IMR-90 (cell line): ENCODE data around the gene BICD2. TPM values are rescaled to one million over a fixed set of nuclear protein-coding genes. Genes with fewer than 3 reads are reported as not detected.

Source experiments
- ATAC-seq: fragments of 200-7000 bp; cut with Tn5 transposase; 2 replicates; pipeline ENCODE4 v1.9.1; 2020; ENCODE audit warnings: low read depth, mild to moderate bottlenecking, moderate library complexity
- BruUV-seq: library from RNA; stranded (reverse); fragments of 400-500 nt; replicated peaks from 2 replicates; lab custom pipeline; 2021; lab: Mats Ljungman, UMichigan
- CTCF ChIA-PET: fragments of 300-600 bp; formaldehyde crosslinking; extraction: SDS; loops from one replicate; lab custom pipeline; 2021; ENCODE audit warnings: antibody characterized with exemption; lab: Yijun Ruan, JAX
- POLR2A ChIA-PET: fragments of 300-600 bp; sonication (Branson Sonifier 250); formaldehyde crosslinking; loops from one replicate; lab custom pipeline; 2022; ENCODE audit warnings: antibody characterized with exemption; ENCODE audit not compliant: unreplicated experiment; lab: Charles Lee
- DNase-seq: peaks from one replicate; pipeline ENCODE4 v3.0.0; 2013
- H2AFZ ChIP-seq: replicated peaks from 2 replicates; pipeline ENCODE3; 2013; ENCODE audit warnings: low read length, mild to moderate bottlenecking; ENCODE audit not compliant: poor library complexity
- H2AK5ac ChIP-seq: 2 replicates; pipeline ENCODE4 v1.6.1; 2013; ENCODE audit warnings: low read depth, low read length, inconsistent platforms
- H2AK9ac ChIP-seq: replicated peaks from 2 replicates; pipeline ENCODE3; 2013; ENCODE audit warnings: mild to moderate bottlenecking, low read depth, low read length, moderate library complexity; ENCODE audit not compliant: poor library complexity
- H2BK120ac ChIP-seq: 2 replicates; pipeline ENCODE4 v1.6.1; 2013; ENCODE audit warnings: low read depth, low read length, inconsistent platforms
- H2BK15ac ChIP-seq: 3 replicates; pipeline ENCODE4 v1.6.1; 2013; ENCODE audit warnings: low read depth, low read length, inconsistent platforms
- H2BK20ac ChIP-seq: 2 replicates; pipeline ENCODE4 v1.6.1; 2013; ENCODE audit warnings: low read depth, mild to moderate bottlenecking, inconsistent platforms, low read length, moderate library complexity
- H2BK5ac ChIP-seq: 2 replicates; pipeline ENCODE4 v1.6.1; 2013; ENCODE audit warnings: mild to moderate bottlenecking, low read depth, low read length, inconsistent platforms; ENCODE audit not compliant: poor library complexity, severe bottlenecking
- H3K14ac ChIP-seq: replicated peaks from 2 replicates; pipeline ENCODE4 v1.6.1; 2013; ENCODE audit warnings: low read depth, low read length, inconsistent platforms
- H3K18ac ChIP-seq: 2 replicates; pipeline ENCODE4 v1.6.1; 2013; ENCODE audit warnings: low read depth, low read length, control low read depth
- H3K23ac ChIP-seq: 2 replicates; pipeline ENCODE4 v1.6.1; 2013; ENCODE audit warnings: low read depth, low read length, inconsistent platforms
- H3K27ac ChIP-seq: 2 replicates; pipeline ENCODE4 v1.5.1; 2013; ENCODE audit warnings: mild to moderate bottlenecking, control low read depth, low read length; ENCODE audit not compliant: insufficient read depth
- H3K27me3 ChIP-seq: 2 replicates; pipeline ENCODE4 v1.6.1; 2013; ENCODE audit warnings: low read length; ENCODE audit not compliant: control insufficient read depth, insufficient read depth
- H3K36me3 ChIP-seq: 2 replicates; pipeline ENCODE4 v1.6.1; 2013; ENCODE audit warnings: low read length, mixed read lengths; ENCODE audit not compliant: control insufficient read depth, insufficient read depth
- H3K4ac ChIP-seq: 2 replicates; pipeline ENCODE4 v1.6.1; 2013; ENCODE audit warnings: low read depth, low read length, inconsistent platforms
- H3K4me1 ChIP-seq: 2 replicates; pipeline ENCODE4 v1.6.1; 2013; ENCODE audit warnings: low read length, mixed read lengths; ENCODE audit not compliant: control insufficient read depth, insufficient read depth
- H3K4me2 ChIP-seq: 2 replicates; pipeline ENCODE4 v1.6.1; 2013; ENCODE audit warnings: low read depth, mild to moderate bottlenecking, control low read depth, low read length, moderate library complexity
- H3K4me3 ChIP-seq: 2 replicates; pipeline ENCODE4 v1.5.1; 2013; ENCODE audit warnings: low read depth, mild to moderate bottlenecking, control low read depth, low read length, moderate library complexity; ENCODE audit not compliant: insufficient read depth
- H3K56ac ChIP-seq: 2 replicates; pipeline ENCODE4 v1.6.1; 2013; ENCODE audit warnings: low read length, inconsistent platforms; ENCODE audit not compliant: insufficient read depth; ENCODE audit errors: extremely low read depth
- H3K79me1 ChIP-seq, 2 experiments: 2 replicates each; pipeline ENCODE4 v1.6.1; 2013; ENCODE audit warnings: low read length in 2 of 2, inconsistent platforms in 1 of 2, low read depth in 1 of 2
- H3K9ac ChIP-seq: 2 replicates; pipeline ENCODE4 v1.6.1; 2013; ENCODE audit warnings: low read depth, low read length, control low read depth
- H3K9me1 ChIP-seq: 2 replicates; pipeline ENCODE4 v1.6.1; 2013; ENCODE audit warnings: low read length, inconsistent platforms; ENCODE audit not compliant: insufficient read depth
- H3K9me3 ChIP-seq: 2 replicates; pipeline ENCODE4 v1.6.1; 2013; ENCODE audit warnings: low read length; ENCODE audit not compliant: control insufficient read depth, insufficient read depth
- H4K20me1 ChIP-seq: 2 replicates; pipeline ENCODE4 v1.6.1; 2013; ENCODE audit warnings: low read length, inconsistent platforms; ENCODE audit not compliant: insufficient read depth
- H4K5ac ChIP-seq: 2 replicates; pipeline ENCODE4 v1.6.1; 2013; ENCODE audit warnings: mild to moderate bottlenecking, low read depth, low read length, control low read depth
- H4K8ac ChIP-seq, 2 experiments: 2 replicates each; pipeline ENCODE4 v1.6.1; 2013; ENCODE audit warnings: low read depth in 2 of 2, low read length in 2 of 2, control low read depth in 1 of 2, inconsistent platforms in 1 of 2
- H4K91ac ChIP-seq: 2 replicates; pipeline ENCODE4 v1.6.1; 2013; ENCODE audit warnings: low read depth, low read length, inconsistent platforms; ENCODE audit not compliant: insufficient read depth
- CEBPB ChIP-seq: IDR thresholded peaks from 2 replicates; pipeline ENCODE4 v1.6.1; 2012; ENCODE audit warnings: low read depth, low read length, improper control_type of control experiment
- CHD1 ChIP-seq: IDR thresholded peaks from 2 replicates; pipeline ENCODE4 v1.6.1; 2012; ENCODE audit warnings: low read depth, low read length, improper control_type of control experiment
- CTCF ChIP-seq: conservative IDR thresholded peaks from 2 replicates; pipeline ENCODE4 v1.5.1; 2012; ENCODE audit warnings: mild to moderate bottlenecking, low read depth, low read length, improper control_type of control experiment
- ELK1 ChIP-seq: fragments of 150-350 bp; IDR thresholded peaks from 2 replicates; pipeline ENCODE4 v1.6.1; 2016; ENCODE audit warnings: low read depth, mild to moderate bottlenecking, low read length, moderate library complexity, borderline replicate concordance
- FOS ChIP-seq: fragments of 150-350 bp; IDR thresholded peaks from 2 replicates; pipeline ENCODE4 v1.6.1; 2016; ENCODE audit warnings: low read depth, low read length
- MAZ ChIP-seq: IDR thresholded peaks from 2 replicates; pipeline ENCODE4 v1.6.1; 2012; ENCODE audit warnings: low read depth, mild to moderate bottlenecking, low read length, improper control_type of control experiment, moderate library complexity, borderline replicate concordance
- MXI1 ChIP-seq: IDR thresholded peaks from 2 replicates; pipeline ENCODE4 v1.6.1; 2012; ENCODE audit warnings: low read depth, mild to moderate bottlenecking, low read length, moderate library complexity, borderline replicate concordance
- NFE2L2 ChIP-seq: fragments of 150-350 bp; IDR thresholded peaks from 2 replicates; pipeline ENCODE4 v1.6.1; 2016; ENCODE audit warnings: low read depth, mild to moderate bottlenecking, low read length
- RAD21 ChIP-seq: IDR thresholded peaks from 2 replicates; pipeline ENCODE4 v1.6.1; 2012; ENCODE audit warnings: low read length, improper control_type of control experiment
- RCOR1 ChIP-seq: IDR thresholded peaks from 2 replicates; pipeline ENCODE4 v1.6.1; 2012; ENCODE audit warnings: mild to moderate bottlenecking, low read length, improper control_type of control experiment; ENCODE audit not compliant: insufficient replicate concordance
- RFX5 ChIP-seq: IDR thresholded peaks from 2 replicates; pipeline ENCODE4 v1.8.0; 2012; ENCODE audit warnings: low read depth, mild to moderate bottlenecking, low read length, moderate library complexity
- USF2 ChIP-seq: fragments of 150-350 bp; IDR thresholded peaks from 2 replicates; pipeline ENCODE4 v1.6.1; 2017; ENCODE audit warnings: mild to moderate bottlenecking, antibody characterized with exemption, low read length, low read depth
- WGBS, 2 experiments: methylation state at CpG; one replicate each; pipeline versions ENCODE4 v1.1.5 to v1.1.7; 2013; ENCODE audit warnings: missing lambda C conversion rate in 2 of 2; ENCODE audit not compliant: insufficient read length in 1 of 2; ENCODE audit errors: extremely low coverage in 2 of 2; 5-methylcytosine and 5-hydroxymethylcytosine counted together
- dilution Hi-C: fragments of 300-500 bp; cut with HindIII; formaldehyde crosslinking; loops from one replicate; pipeline ENCODE4 v1.14.3; 2018; ENCODE audit warnings: low sequenced_read_pairs; ENCODE audit not compliant: unreplicated experiment
- in situ Hi-C: fragments of 300-500 bp; cut with MboI; formaldehyde crosslinking; loops from 3 replicates; pipeline ENCODE4 v1.14.3; 2019; ENCODE audit warnings: low sequenced_read_pairs, inconsistent platforms, mixed read lengths
- intact Hi-C: fragments of 100-400 bp; cut with micrococcal nuclease; formaldehyde crosslinking; loops from 2 replicates; pipeline ENCODE4 v1.10.0; 2022
- polyA plus RNA-seq, 3 experiments: library from polyadenylated mRNA; depleted of rRNA; stranded (reverse); fragments of >200 nt; gene quantifications; 2 replicates each; pipeline ENCODE4 v1.2.3, GENCODE V29; 2012; ENCODE audit warnings: low replicate concordance in 1 of 3
- total RNA-seq: library from RNA; depleted of rRNA; stranded (reverse); fragments of >200 nt; gene quantifications from 2 replicates; pipeline ENCODE4 v1.2.3, GENCODE V29; 2012

BICD2 gene
- total and polyA plus RNA-seq, 2 of the 4 experiments (the other 2 are of a cell fraction), result 21.5 to 35.7 TPM

DNA sequence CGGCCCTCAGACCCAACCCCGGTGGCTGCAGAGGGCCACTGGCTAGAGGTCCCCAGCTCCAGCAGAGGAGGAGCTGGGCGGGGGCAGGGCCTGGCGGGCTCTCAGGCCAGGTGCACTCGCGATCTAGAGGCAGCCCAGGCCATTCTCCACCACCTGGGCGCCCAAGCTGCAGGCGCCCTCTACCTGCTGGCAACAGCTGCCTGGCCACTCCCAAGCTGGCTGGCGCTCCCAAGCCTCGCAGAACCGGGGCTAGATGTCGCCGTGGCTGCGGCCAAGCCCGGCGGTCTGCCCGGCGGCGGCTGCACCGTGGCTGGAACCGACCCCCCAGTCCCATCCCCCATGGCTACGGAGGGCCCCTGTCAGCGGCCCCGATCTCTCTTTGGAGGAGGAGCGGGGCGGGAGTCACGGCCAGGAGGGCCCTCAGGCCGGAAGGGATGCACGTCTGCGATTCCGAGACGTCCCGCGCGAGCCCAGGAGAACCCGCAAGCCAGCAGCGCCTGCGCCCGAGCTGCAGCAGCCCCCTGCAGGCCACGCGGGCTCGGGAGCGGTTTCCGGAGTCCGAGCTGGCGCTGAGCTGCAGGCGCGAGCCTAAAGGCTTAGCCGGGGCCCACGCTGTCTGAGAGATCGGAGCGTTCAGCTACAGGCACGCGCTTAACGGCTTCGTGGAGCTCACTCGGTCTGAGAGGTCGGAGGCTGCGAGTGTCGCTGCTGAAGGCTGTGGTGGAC, 44.3 kb upstream of the BICD2 start:
- Histone ChIP-seq H3K4me1 (peaks cover 1% of the 10 kb centered on the region; the same call in 1 of the 2 replicates), H4K5ac (no peak overlapping the region), H3K18ac (no peak overlapping the region), H2BK120ac (no peak overlapping the region), H2BK20ac (no peak overlapping the region), H3K79me1 (no peaks in the 10 kb centered on the region), H2BK15ac (no peak overlapping the region), H3K23ac (0 out of 2 replicates have a peak overlapping the region, but pooled peaks have one; percentile 65), H4K20me1 (no peaks in the 10 kb centered on the region), H3K4me3 (peak overlapping the region; percentile 18; the same call in 1 of the 2 replicates), H4K91ac (no peak overlapping the region), H3K56ac (no peak overlapping the region), H4K8ac (no peak overlapping the region), H3K4ac (no peak overlapping the region), H3K4me2 (peak overlapping the region; percentile 77), H3K9me3 (no peaks in the 10 kb centered on the region; the same call in 1 of the 2 replicates), H3K14ac (no peak overlapping the region), H3K36me3 (no peaks in the 10 kb centered on the region), H3K9me1 (0 out of 2 replicates have a peak, but pooled peaks cover 10% of the 10 kb centered on the region), H3K27me3 (peaks cover 68% of the 10 kb centered on the region), H2AK9ac (no peak overlapping the region), H2AK5ac (no peak overlapping the region), H3K9ac (no peak overlapping the region), H2AFZ (peak overlapping the region; percentile 83), H3K27ac (no peak overlapping the region), H2BK5ac (no peak overlapping the region)
- CTCF ChIA-PET, result interaction anchor here (1.1 kb wide), 1 partner anchor 44 kb away, joined by 4 read pairs; no protein-coding TSS in a partner anchor
- POLR2A ChIA-PET, result no interaction called here
- peak; percentile 73 for DNase-seq
- dilution Hi-C loops (no loop called here), intact Hi-C loops (no loop called here), in situ Hi-C loops (no loop called here)
- WGBS, 2 experiments, result 3% methylated on average over 30 of the region's 60 CpGs; no CpG with 5 or more reads in 1 of the 2 experiments
- TF ChIP-seq MAZ, result peak; percentile 56; the same call in 1 of the 2 replicates
- TF ChIP-seq ELK1, result no peak
- no peak for TF ChIP-seq FOS
- no peak for TF ChIP-seq CEBPB
- no peak for TF ChIP-seq RFX5
- TF ChIP-seq CTCF, result peak; percentile 39; the same call in 1 of the 2 replicates
- no peak for TF ChIP-seq NFE2L2
- TF ChIP-seq RCOR1, result no peak
- TF ChIP-seq CHD1, result no peak
- TF ChIP-seq USF2, result no peak
- TF ChIP-seq RAD21, result no peak
- TF ChIP-seq MXI1, result no peak; the same call in 1 of the 2 replicates
- ATAC-seq, result peak; percentile 93
- BruUV-seq, result no TSS peak
